Measurements from ENCODE around the gene C16orf95. TPM values are rescaled to one million over a fixed set of nuclear protein-coding genes. Genes with fewer than 3 reads are reported as not detected.

The C16orf95 gene
- total RNA-seq, 1 experiment from 2014 or later, result 3.8 TPM

GRCh38 chr16:87359121-87359520 lies 41.9 kb upstream of the C16orf95 start:
- no peaks in the 10 kb centered on the region for H3K27me3 Mint-ChIP-seq (ENCODE audit: unreplicated experiment)

GRCh38 chr16:87358696-87359095 lies 41.5 kb upstream of the C16orf95 start:
- intact Hi-C loops (cut with micrococcal nuclease; ENCODE audit: unreplicated experiment), result no loop called here
- Mint-ChIP-seq H3K4me3 (ENCODE audit: low read depth, unreplicated experiment) (no peak overlapping the region), H3K27me3 (ENCODE audit: unreplicated experiment) (no peaks in the 10 kb centered on the region), H3K9me3 (ENCODE audit: low read depth, unreplicated experiment) (no peaks in the 10 kb centered on the region), H3K4me1 (ENCODE audit: low read depth, unreplicated experiment) (no peaks in the 10 kb centered on the region), H3K27ac (ENCODE audit: unreplicated experiment) (no peak overlapping the region), H3K36me3 (ENCODE audit: insufficient read depth, unreplicated experiment) (peaks cover 6% of the 10 kb centered on the region)
- DNase-seq, result no peak
- TF ChIP-seq CTCF (IDR thresholded peaks at IDR 0.05; ENCODE audit: unreplicated experiment), result no peak
- CTCF ChIA-PET, result no interaction called here
- no TSS peak for BruUV-seq (replicated peaks)

More at GRCh38 chr16:87359121-87359520, 41.9 kb upstream of the C16orf95 start:
- CTCF ChIA-PET, result no interaction called here
- intact Hi-C loops (cut with micrococcal nuclease; ENCODE audit: unreplicated experiment), result no loop called here
- Mint-ChIP-seq H3K9me3 (ENCODE audit: low read depth, unreplicated experiment) (no peaks in the 10 kb centered on the region), H3K4me3 (ENCODE audit: low read depth, unreplicated experiment) (no peak overlapping the region), H3K27ac (ENCODE audit: unreplicated experiment) (no peak overlapping the region), H3K36me3 (ENCODE audit: insufficient read depth, unreplicated experiment) (peaks cover 6% of the 10 kb centered on the region), H3K4me1 (ENCODE audit: low read depth, unreplicated experiment) (no peaks in the 10 kb centered on the region)
- no peak for DNase-seq
- BruUV-seq (replicated peaks), result no TSS peak
- no peak for TF ChIP-seq CTCF (IDR thresholded peaks at IDR 0.05; ENCODE audit: unreplicated experiment)

- no peaks in the 10 kb centered on the region for H3K9me3 Mint-ChIP-seq (ENCODE audit: low read depth, unreplicated experiment)
- H3K27me3 Mint-ChIP-seq (ENCODE audit: unreplicated experiment), result no peaks in the 10 kb centered on the region
- peaks cover 6% of the 10 kb centered on the region for H3K36me3 Mint-ChIP-seq (ENCODE audit: insufficient read depth, unreplicated experiment)
- CTCF ChIA-PET, result no interaction called here
- H3K4me1 Mint-ChIP-seq (ENCODE audit: low read depth, unreplicated experiment), result no peaks in the 10 kb centered on the region
- no peak for DNase-seq
- H3K27ac Mint-ChIP-seq (ENCODE audit: unreplicated experiment), result no peak overlapping the region
- no peak for TF ChIP-seq CTCF (IDR thresholded peaks at IDR 0.05; ENCODE audit: unreplicated experiment)
- no TSS peak for BruUV-seq (replicated peaks)
- H3K4me3 Mint-ChIP-seq (ENCODE audit: low read depth, unreplicated experiment), result no peak overlapping the region
- intact Hi-C loops (cut with micrococcal nuclease; ENCODE audit: unreplicated experiment), result no loop called here
These were observed 41.1 kb upstream of the C16orf95 start for GRCh38 chr16:87358250-87358649.

- no TSS peak for BruUV-seq (replicated peaks)
- Mint-ChIP-seq H3K27ac (ENCODE audit: unreplicated experiment) (no peak overlapping the region), H3K4me3 (ENCODE audit: low read depth, unreplicated experiment) (no peak overlapping the region), H3K27me3 (ENCODE audit: unreplicated experiment) (no peaks in the 10 kb centered on the region), H3K4me1 (ENCODE audit: low read depth, unreplicated experiment) (no peaks in the 10 kb centered on the region), H3K36me3 (ENCODE audit: insufficient read depth, unreplicated experiment) (peaks cover 6% of the 10 kb centered on the region), H3K9me3 (ENCODE audit: low read depth, unreplicated experiment) (no peaks in the 10 kb centered on the region)
- intact Hi-C loops (cut with micrococcal nuclease; ENCODE audit: unreplicated experiment), result no loop called here
- CTCF ChIA-PET, result interaction anchor here (0.6 kb wide), 1 partner anchor 38 kb away, joined by 4 read pairs; no protein-coding TSS in a partner anchor
- no peak for TF ChIP-seq CTCF (IDR thresholded peaks at IDR 0.05; ENCODE audit: unreplicated experiment)
- DNase-seq, result no peak
These were observed 39.3 kb upstream of the C16orf95 start for GRCh38 chr16:87356491-87356853.

Data from Calu3 (cell line).